Nephron progenitor cell (in vitro differentiated cells): ENCODE results near the gene ING1.
"Not testable (repeated sequence)": the region's sequence is repeated elsewhere in the genome, so short reads cannot be mapped to it uniquely, and the experiment has no call there.

ENCODE experiments used
- DNase-seq: peaks from one replicate; pipeline ENCODE4 v3.0.0; 2021
- H3K27ac Mint-ChIP-seq: 2 replicates; pipeline ENCODE4 v1.8.0; 2021; ENCODE audit warnings: mild to moderate bottlenecking, moderate library complexity, mixed read lengths
- H3K27me3 Mint-ChIP-seq: 2 replicates; pipeline ENCODE4 v1.8.0; 2021; ENCODE audit warnings: mild to moderate bottlenecking, low read depth, mixed read lengths; ENCODE audit not compliant: poor library complexity
- H3K36me3 Mint-ChIP-seq: 2 replicates; pipeline ENCODE4 v1.8.0; 2021; ENCODE audit warnings: low read depth, mixed read lengths
- H3K4me1 Mint-ChIP-seq: 2 replicates; pipeline ENCODE4 v1.8.0; 2021; ENCODE audit warnings: mixed read lengths
- H3K4me3 Mint-ChIP-seq: 2 replicates; pipeline ENCODE4 v1.8.0; 2021; ENCODE audit warnings: mild to moderate bottlenecking, moderate library complexity, mixed read lengths
- H3K9me3 Mint-ChIP-seq: 2 replicates; pipeline ENCODE4 v1.8.0; 2021; ENCODE audit warnings: mild to moderate bottlenecking, moderate library complexity, mixed read lengths
- TF ChIP-seq, protein P1 (sequence below): fragments of 200-600 bp; sonication (generic); IDR thresholded peaks from 2 replicates; pipeline ENCODE4 v1.5.0; 2021; ENCODE audit warnings: antibody characterized with exemption

ING1 gene

DNA sequence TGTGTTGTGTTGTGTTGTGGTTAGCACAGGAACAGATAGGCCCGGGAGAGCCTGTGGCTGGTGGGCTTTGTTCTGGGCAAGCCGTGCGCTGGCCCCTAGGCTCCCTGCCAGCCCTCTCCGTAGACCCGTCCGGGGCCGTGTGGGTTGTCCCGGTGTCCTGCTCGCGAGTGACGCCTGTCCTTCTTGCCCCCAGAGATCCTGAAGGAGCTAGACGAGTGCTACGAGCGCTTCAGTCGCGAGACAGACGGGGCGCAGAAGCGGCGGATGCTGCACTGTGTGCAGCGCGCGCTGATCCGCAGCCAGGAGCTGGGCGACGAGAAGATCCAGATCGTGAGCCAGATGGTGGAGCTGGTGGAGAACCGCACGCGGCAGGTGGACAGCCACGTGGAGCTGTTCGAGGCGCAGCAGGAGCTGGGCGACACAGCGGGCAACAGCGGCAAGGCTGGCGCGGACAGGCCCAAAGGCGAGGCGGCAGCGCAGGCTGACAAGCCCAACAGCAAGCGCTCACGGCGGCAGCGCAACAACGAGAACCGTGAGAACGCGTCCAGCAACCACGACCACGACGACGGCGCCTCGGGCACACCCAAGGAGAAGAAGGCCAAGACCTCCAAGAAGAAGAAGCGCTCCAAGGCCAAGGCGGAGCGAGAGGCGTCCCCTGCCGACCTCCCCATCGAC, 5.7 kb downstream of the ING1 start:
- TF ChIP-seq, protein P1, sequence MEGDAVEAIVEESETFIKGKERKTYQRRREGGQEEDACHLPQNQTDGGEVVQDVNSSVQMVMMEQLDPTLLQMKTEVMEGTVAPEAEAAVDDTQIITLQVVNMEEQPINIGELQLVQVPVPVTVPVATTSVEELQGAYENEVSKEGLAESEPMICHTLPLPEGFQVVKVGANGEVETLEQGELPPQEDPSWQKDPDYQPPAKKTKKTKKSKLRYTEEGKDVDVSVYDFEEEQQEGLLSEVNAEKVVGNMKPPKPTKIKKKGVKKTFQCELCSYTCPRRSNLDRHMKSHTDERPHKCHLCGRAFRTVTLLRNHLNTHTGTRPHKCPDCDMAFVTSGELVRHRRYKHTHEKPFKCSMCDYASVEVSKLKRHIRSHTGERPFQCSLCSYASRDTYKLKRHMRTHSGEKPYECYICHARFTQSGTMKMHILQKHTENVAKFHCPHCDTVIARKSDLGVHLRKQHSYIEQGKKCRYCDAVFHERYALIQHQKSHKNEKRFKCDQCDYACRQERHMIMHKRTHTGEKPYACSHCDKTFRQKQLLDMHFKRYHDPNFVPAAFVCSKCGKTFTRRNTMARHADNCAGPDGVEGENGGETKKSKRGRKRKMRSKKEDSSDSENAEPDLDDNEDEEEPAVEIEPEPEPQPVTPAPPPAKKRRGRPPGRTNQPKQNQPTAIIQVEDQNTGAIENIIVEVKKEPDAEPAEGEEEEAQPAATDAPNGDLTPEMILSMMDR, result no peak
- Mint-ChIP-seq H3K27me3 (no peaks in the 10 kb centered on the region), H3K9me3 (no peaks in the 10 kb centered on the region), H3K4me3 (no peak overlapping the region), H3K4me1 (peaks cover 31% of the 10 kb centered on the region), H3K27ac (peak overlapping the region; percentile 68), H3K36me3 (peaks cover 36% of the 10 kb centered on the region)
- no peak for DNase-seq

DNA sequence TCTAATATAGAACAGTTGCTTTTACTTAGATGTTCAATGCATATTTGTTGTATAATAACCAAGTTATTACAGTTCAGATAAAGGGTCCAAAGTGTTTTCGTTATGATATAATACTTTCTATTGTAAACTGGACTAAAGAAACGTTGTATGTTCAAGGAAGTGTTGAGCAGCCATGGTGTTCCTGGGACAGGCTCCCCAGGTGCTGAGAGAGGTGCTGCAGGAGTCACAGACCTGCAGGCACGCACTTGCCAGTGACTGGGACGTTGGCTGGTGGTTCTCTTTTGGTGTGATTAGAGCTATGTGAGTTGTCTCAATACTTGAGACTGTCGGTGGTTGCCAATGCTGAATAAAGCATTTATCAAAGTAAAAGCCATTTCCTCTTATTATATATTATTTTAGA, 9.5 kb downstream of the ING1 start:
- Mint-ChIP-seq H3K9me3 (no peaks in the 10 kb centered on the region), H3K36me3 (peaks cover 40% of the 10 kb centered on the region), H3K4me3 (no peak overlapping the region), H3K27ac (no peak overlapping the region), H3K27me3 (no peaks in the 10 kb centered on the region), H3K4me1 (peaks cover 16% of the 10 kb centered on the region)
- DNase-seq, result no peak
- TF ChIP-seq, protein P1, result no peak

DNA sequence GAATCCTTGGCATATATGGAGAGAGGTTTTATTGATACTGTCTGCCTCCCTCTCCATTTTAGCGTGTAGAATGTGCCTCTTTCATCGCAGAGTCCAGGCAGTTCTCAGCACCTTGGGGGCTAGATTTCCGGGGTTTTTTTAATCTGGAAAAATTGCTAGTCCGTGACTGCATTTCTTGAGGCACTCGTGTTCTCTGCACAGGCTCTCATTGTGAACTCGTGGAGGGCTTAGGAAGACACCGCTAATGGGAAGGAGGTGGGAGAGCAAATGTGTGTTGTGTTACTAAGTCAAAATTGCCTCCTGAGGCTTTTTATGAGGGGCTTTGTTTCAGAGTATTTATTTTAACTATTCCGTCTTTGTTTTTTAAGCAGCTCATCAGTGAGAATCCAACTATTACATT, 10.1 kb downstream of the ING1 start:
- H3K27ac Mint-ChIP-seq, result peak overlapping the region; percentile 89
- H3K9me3 Mint-ChIP-seq, result no peaks in the 10 kb centered on the region
- peaks cover 12% of the 10 kb centered on the region for H3K4me1 Mint-ChIP-seq
- TF ChIP-seq, protein P1, result no peak
- peaks cover 40% of the 10 kb centered on the region for H3K36me3 Mint-ChIP-seq
- no peak for DNase-seq
- H3K27me3 Mint-ChIP-seq, result no peaks in the 10 kb centered on the region
- no peak overlapping the region for H3K4me3 Mint-ChIP-seq

DNA sequence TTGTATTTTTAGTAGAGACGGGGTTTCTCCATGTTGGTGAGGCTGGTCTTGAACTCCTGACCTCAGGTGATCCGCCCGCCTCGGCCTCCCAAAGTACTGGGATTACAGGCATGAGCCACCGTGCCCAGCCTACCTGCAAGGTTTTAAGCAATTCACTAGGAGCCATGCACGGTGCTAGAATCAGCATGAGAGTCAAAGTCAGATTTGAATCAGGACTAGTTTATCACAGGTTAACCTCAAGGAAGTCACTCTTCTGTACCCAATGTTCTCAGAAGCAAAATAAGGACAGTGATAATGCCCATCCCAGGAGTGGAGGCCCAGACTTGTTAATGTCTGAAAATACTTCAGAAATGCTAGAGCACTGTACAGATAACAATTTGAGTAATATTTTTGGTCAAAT, 12.7 kb downstream of the ING1 start:
- peaks cover 28% of the 10 kb centered on the region for H3K4me1 Mint-ChIP-seq
- H3K36me3 Mint-ChIP-seq, result peaks cover 14% of the 10 kb centered on the region
- not testable (repeated sequence) for H3K9me3 Mint-ChIP-seq, H3K27ac Mint-ChIP-seq, H3K4me3 Mint-ChIP-seq, H3K27me3 Mint-ChIP-seq, DNase-seq

DNA sequence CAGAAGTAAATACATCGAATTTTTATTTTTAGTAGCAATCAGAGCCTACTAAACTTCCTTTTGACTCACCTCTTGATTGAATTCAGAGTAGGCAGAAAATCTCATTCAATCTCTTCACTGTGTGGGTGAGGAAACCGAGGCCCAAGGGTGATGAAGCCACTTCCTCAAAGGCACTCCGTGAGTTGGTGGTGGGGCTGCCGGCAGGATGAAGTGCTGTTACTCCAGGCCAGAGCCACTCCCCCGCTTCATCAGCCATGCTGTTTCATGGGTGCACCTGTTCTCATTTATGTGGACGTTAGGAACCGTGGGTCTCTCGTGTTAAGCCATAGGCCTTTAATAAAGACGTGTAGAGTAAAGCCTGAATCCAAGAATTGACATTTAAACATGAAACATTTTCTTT, 13.2 kb downstream of the ING1 start:
- Mint-ChIP-seq H3K4me3 (no peak overlapping the region), H3K9me3 (no peaks in the 10 kb centered on the region), H3K36me3 (peaks cover 11% of the 10 kb centered on the region), H3K27ac (no peak overlapping the region), H3K4me1 (peaks cover 28% of the 10 kb centered on the region), H3K27me3 (no peaks in the 10 kb centered on the region)
- no peak for DNase-seq
- TF ChIP-seq, protein P1, result no peak

DNA sequence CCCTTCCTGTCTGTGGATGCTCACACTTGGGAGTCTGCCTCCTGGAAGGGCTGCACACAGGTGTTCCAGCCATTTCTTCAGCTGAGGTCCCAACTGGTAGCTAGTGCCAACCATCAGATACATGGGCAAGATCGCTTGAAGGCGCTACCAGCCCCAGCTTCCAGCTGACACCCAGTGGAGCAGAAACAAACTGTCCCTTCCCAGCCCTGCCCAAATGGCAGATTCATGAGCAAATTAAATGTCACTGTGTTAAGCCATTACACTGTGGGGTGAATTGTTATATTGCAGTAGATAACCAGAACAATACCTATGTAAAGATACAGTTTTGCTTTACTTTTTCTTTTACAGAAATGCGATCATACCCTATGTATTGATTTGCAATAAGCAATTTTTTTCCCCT, 17.6 kb downstream of the ING1 start:
- H3K9me3 Mint-ChIP-seq, result peaks cover 4% of the 10 kb centered on the region
- no peak for DNase-seq
- H3K4me3 Mint-ChIP-seq, result no peak overlapping the region
- no peak overlapping the region for H3K27ac Mint-ChIP-seq
- peaks cover 4% of the 10 kb centered on the region for H3K27me3 Mint-ChIP-seq
- peaks cover 15% of the 10 kb centered on the region for H3K4me1 Mint-ChIP-seq
- peaks cover 9% of the 10 kb centered on the region for H3K36me3 Mint-ChIP-seq
- TF ChIP-seq, protein P1, result no peak
